SU-DHL-6 (cell line): ENCODE results near the gene CDK6.
A peak's percentile ranks its signal among the peaks of the same experiment; 100 is the strongest.

Experiments used
- H2AFZ ChIP-seq: fragments of 200-600 bp; sonication (generic); 2 replicates; pipeline ENCODE4 v1.6.1; 2014; ENCODE audit warnings: low read depth, mild to moderate bottlenecking, moderate library complexity, mixed read lengths, antibody characterized with exemption, low read length; ENCODE audit not compliant: severe bottlenecking
- H3F3A ChIP-seq: fragments of 200-600 bp; shearing (Covaris generic); 2 replicates; pipeline ENCODE4 v1.6.0; 2016; ENCODE audit warnings: antibody characterized with exemption, mild to moderate bottlenecking; ENCODE audit not compliant: insufficient read depth
- H3K27ac ChIP-seq: fragments of 200-600 bp; sonication (generic); 2 replicates; pipeline ENCODE4 v1.5.1; 2016; ENCODE audit warnings: low read depth, mild to moderate bottlenecking, low read length, moderate library complexity, mixed read lengths
- H3K27me3 ChIP-seq: fragments of 200-600 bp; sonication (generic), shearing (Covaris generic); 2 replicates; pipeline ENCODE4 v1.6.0; 2014; ENCODE audit warnings: mild to moderate bottlenecking, low read length
- H3K36me3 ChIP-seq: fragments of 200-600 bp; sonication (generic); 2 replicates; pipeline ENCODE4 v1.6.1; 2014; ENCODE audit warnings: mild to moderate bottlenecking, low read length, mixed read lengths
- H3K4me2 ChIP-seq: fragments of 300-600, 200-600 bp; shearing (Covaris generic), sonication (generic); 2 replicates; pipeline ENCODE4 v1.6.0; 2014; ENCODE audit warnings: low read length, low read depth, mild to moderate bottlenecking; ENCODE audit not compliant: poor library complexity, severe bottlenecking
- H3K4me3 ChIP-seq: fragments of 200-600 bp; sonication (generic); 2 replicates; pipeline ENCODE4 v1.5.1; 2014; ENCODE audit warnings: antibody characterized with exemption, low read length, mild to moderate bottlenecking, mixed read lengths; ENCODE audit not compliant: insufficient read depth, poor library complexity, severe bottlenecking
- H3K79me2 ChIP-seq: fragments of 200-600 bp; sonication (generic); 2 replicates; pipeline ENCODE4 v1.6.1; 2014; ENCODE audit warnings: mild to moderate bottlenecking, low read length, moderate library complexity; ENCODE audit not compliant: insufficient read depth
- H3K9ac ChIP-seq: fragments of 200-600 bp; sonication (generic); 2 replicates; pipeline ENCODE4 v1.7.0; 2014; ENCODE audit warnings: mild to moderate bottlenecking, low read length
- H3K9me2 ChIP-seq: fragments of 200-600 bp; sonication (generic); replicated peaks from 2 replicates; pipeline ENCODE4 v1.6.1; 2014; ENCODE audit warnings: low read length; ENCODE audit not compliant: insufficient read depth
- H3K9me3 ChIP-seq: fragments of 200-600 bp; sonication (generic); 2 replicates; pipeline ENCODE4 v1.6.1; 2014; ENCODE audit warnings: low read length, mixed read lengths; ENCODE audit not compliant: insufficient read depth
- H4K20me1 ChIP-seq: fragments of 200-600 bp; sonication (generic); 2 replicates; pipeline ENCODE4 v1.6.1; 2014; ENCODE audit warnings: low read depth, mild to moderate bottlenecking, antibody characterized with exemption, low read length, moderate library complexity, mixed read lengths
- EZH2phosphoT487 ChIP-seq: fragments of 200-600 bp; sonication (generic), shearing (Covaris generic); conservative IDR thresholded peaks from 2 replicates; pipeline ENCODE4 v1.6.1; 2018; ENCODE audit warnings: mild to moderate bottlenecking, antibody characterized with exemption, low read length, moderate library complexity, mixed read lengths
- TF ChIP-seq, protein P1 (sequence below): fragments of 200-600 bp; sonication (generic); IDR thresholded peaks from one replicate; pipeline ENCODE4 v1.5.1; 2017; ENCODE audit warnings: antibody characterized with exemption, mild to moderate bottlenecking, low read length, moderate library complexity; ENCODE audit not compliant: insufficient read depth, poor library complexity, severe bottlenecking

CDK6 gene

DNA sequence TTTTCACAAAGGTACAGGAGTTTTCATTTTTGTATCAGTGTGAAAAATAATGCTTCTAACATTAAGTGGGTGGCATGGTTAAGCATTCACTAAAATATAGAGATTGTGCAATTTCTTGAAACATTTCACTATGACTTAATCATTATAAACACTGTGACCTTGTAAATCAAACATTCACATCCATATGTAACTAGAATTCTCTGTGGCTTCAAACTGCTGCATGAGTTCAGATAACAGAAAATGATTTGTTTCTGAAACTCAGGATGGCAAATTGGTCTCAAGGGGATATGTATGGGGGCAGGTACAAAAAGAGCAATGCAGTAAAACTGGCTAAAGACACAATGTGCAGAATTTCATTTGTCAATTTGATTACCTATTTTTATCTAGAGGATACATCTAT lies 250.0 kb downstream of the CDK6 start:
- no peak for TF ChIP-seq EZH2phosphoT487
- TF ChIP-seq, protein P1, sequence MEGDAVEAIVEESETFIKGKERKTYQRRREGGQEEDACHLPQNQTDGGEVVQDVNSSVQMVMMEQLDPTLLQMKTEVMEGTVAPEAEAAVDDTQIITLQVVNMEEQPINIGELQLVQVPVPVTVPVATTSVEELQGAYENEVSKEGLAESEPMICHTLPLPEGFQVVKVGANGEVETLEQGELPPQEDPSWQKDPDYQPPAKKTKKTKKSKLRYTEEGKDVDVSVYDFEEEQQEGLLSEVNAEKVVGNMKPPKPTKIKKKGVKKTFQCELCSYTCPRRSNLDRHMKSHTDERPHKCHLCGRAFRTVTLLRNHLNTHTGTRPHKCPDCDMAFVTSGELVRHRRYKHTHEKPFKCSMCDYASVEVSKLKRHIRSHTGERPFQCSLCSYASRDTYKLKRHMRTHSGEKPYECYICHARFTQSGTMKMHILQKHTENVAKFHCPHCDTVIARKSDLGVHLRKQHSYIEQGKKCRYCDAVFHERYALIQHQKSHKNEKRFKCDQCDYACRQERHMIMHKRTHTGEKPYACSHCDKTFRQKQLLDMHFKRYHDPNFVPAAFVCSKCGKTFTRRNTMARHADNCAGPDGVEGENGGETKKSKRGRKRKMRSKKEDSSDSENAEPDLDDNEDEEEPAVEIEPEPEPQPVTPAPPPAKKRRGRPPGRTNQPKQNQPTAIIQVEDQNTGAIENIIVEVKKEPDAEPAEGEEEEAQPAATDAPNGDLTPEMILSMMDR, result no peak
- H3K4me2 ChIP-seq, result peak overlapping the region; percentile 17
- no peak overlapping the region for H3K27ac ChIP-seq

DNA sequence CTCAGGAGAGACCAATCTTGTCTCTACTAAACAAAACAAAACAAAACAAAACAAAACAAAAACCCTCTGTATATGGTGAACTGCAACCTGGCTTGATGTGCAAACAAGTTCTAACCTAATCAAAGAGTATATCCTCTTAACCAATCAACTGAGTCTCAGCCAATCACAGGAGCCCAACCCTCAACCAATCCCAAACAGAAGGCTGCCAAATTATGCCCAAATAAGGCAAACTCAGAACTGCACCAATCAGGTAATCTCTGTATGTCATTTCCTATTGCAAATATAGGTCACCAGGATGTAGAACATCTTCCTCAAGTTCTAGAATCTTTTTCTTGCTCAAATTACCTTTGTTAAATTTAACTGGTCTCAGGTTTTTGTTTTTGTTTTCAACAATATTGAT lies 251.4 kb downstream of the CDK6 start:
- Histone ChIP-seq H3K27ac (no peak overlapping the region), H4K20me1 (peaks cover 65% of the 10 kb centered on the region), H2AFZ (no peak overlapping the region), H3K27me3 (no peaks in the 10 kb centered on the region), H3K9ac (no peak overlapping the region), H3K36me3 (peaks cover 40% of the 10 kb centered on the region), H3K4me2 (no peak overlapping the region), H3K9me3 (no peaks in the 10 kb centered on the region), H3F3A (0 out of 2 replicates have a peak, but pooled peaks cover 5% of the 10 kb centered on the region), H3K9me2 (no peaks in the 10 kb centered on the region), H3K4me3 (no peak overlapping the region), H3K79me2 (peaks cover 99% of the 10 kb centered on the region)
- TF ChIP-seq EZH2phosphoT487, result no peak
- TF ChIP-seq, protein P1, result no peak

More for the DNA sequence above, 250.0 kb downstream of the CDK6 start:
- H3K9me3 ChIP-seq, result no peaks in the 10 kb centered on the region
- H3K9ac ChIP-seq, result no peak overlapping the region
- H3K9me2 ChIP-seq, result no peaks in the 10 kb centered on the region
- H3K27me3 ChIP-seq, result no peaks in the 10 kb centered on the region
- 0 out of 2 replicates have a peak, but pooled peaks cover 5% of the 10 kb centered on the region for H3F3A ChIP-seq
- peaks cover 59% of the 10 kb centered on the region for H4K20me1 ChIP-seq
- peaks cover 26% of the 10 kb centered on the region for H3K36me3 ChIP-seq
- H3K79me2 ChIP-seq, result peaks cover 85% of the 10 kb centered on the region
- H2AFZ ChIP-seq, result no peak overlapping the region
- no peak overlapping the region for H3K4me3 ChIP-seq

DNA sequence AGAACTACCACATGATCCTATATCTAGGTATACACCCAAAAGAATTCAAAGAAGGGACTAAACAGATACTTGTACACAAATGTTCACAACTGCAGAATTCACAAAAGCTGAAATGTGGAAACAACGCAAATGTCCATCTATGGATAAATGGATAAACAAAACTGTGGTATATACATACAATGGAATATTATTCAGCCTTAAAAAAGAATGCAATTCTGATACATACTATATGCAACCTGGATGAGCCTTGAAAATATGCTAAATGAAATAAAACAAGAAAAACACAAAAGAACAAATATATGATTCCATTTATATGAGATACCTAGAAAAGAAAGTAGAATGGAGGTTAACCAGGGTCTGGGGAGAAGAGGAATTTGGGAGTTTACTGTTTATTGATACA lies 253.4 kb downstream of the CDK6 start:
- Histone ChIP-seq H3K27me3 (no peaks in the 10 kb centered on the region), H3K9me2 (no peaks in the 10 kb centered on the region), H3K4me2 (no peak overlapping the region), H3K9me3 (no peaks in the 10 kb centered on the region), H3K4me3 (no peak overlapping the region), H3F3A (peaks cover 9% of the 10 kb centered on the region; the same call in 1 of the 2 replicates), H3K36me3 (peaks cover 58% of the 10 kb centered on the region), H3K79me2 (peaks cover 94% of the 10 kb centered on the region), H2AFZ (no peak overlapping the region), H3K9ac (no peak overlapping the region), H3K27ac (no peak overlapping the region), H4K20me1 (peaks cover 54% of the 10 kb centered on the region)
- TF ChIP-seq, protein P1, result no peak
- no peak for TF ChIP-seq EZH2phosphoT487
